MM.1S (cell line): ENCODE data around the gene CREB5.

ENCODE experiments used
- DNase-seq: peaks from one replicate; pipeline ENCODE4 v3.0.0-alpha.2; 2015
- H2AFZ ChIP-seq: fragments of 300-600 bp; sonication (generic); 2 replicates; pipeline ENCODE4 v1.6.0; 2016; ENCODE audit warnings: antibody characterized with exemption, low read length
- H3F3A ChIP-seq: fragments of 300-600 bp; sonication (generic); 2 replicates; pipeline ENCODE4 v1.6.1; 2016; ENCODE audit warnings: mild to moderate bottlenecking, antibody characterized with exemption, low read length, moderate library complexity, mixed read lengths; ENCODE audit not compliant: insufficient read depth
- H3K27ac ChIP-seq: fragments of 300-600 bp; sonication (generic); 2 replicates; pipeline ENCODE4 v1.5.1; 2016; ENCODE audit warnings: mild to moderate bottlenecking, low read length
- H3K27me3 ChIP-seq: fragments of 300-600 bp; sonication (generic); replicated peaks from 2 replicates; pipeline ENCODE4 v1.6.0; 2016; ENCODE audit warnings: low read length; ENCODE audit not compliant: insufficient read depth
- H3K36me3 ChIP-seq: fragments of 300-600 bp; sonication (generic); replicated peaks from 2 replicates; pipeline ENCODE4 v1.6.1; 2016; ENCODE audit warnings: mild to moderate bottlenecking, low read length, mixed read lengths; ENCODE audit not compliant: insufficient read depth
- H3K4me1 ChIP-seq: fragments of 300-600 bp; sonication (generic); 2 replicates; pipeline ENCODE4 v1.6.1; 2016; ENCODE audit warnings: low read length, mixed read lengths
- H3K4me2 ChIP-seq: fragments of 300-600 bp; sonication (generic); 2 replicates; pipeline ENCODE4 v1.6.0; 2016; ENCODE audit warnings: low read depth, low read length
- H3K4me3 ChIP-seq: fragments of 300-600 bp; sonication (generic); 2 replicates; pipeline ENCODE4 v1.5.1; 2016; ENCODE audit warnings: low read length, mixed read lengths
- H3K79me2 ChIP-seq: fragments of 300-600 bp; sonication (generic); 2 replicates; pipeline ENCODE4 v1.6.1; 2016; ENCODE audit warnings: mixed run types, low read length, mixed read lengths
- H3K9ac ChIP-seq: fragments of 300-600 bp; sonication (generic); 2 replicates; pipeline ENCODE4 v1.6.1; 2016; ENCODE audit warnings: low read length, mixed read lengths
- H3K9me2 ChIP-seq: fragments of 300-600 bp; sonication (generic); replicated peaks from 2 replicates; pipeline ENCODE4 v1.6.1; 2016; ENCODE audit warnings: mild to moderate bottlenecking, low read length, mixed read lengths; ENCODE audit not compliant: insufficient read depth
- H3K9me3 ChIP-seq: fragments of 300-600 bp; sonication (generic); replicated peaks from 2 replicates; pipeline ENCODE4 v1.6.1; 2016; ENCODE audit warnings: mild to moderate bottlenecking, low read length, mixed read lengths; ENCODE audit not compliant: insufficient read depth
- H4K20me1 ChIP-seq: fragments of 300-600 bp; sonication (generic); 2 replicates; pipeline ENCODE4 v1.6.1; 2016; ENCODE audit warnings: mild to moderate bottlenecking, low read length, moderate library complexity, mixed read lengths; ENCODE audit not compliant: insufficient read depth
- EZH2 ChIP-seq: fragments of 300-600 bp; sonication (generic); optimal IDR thresholded peaks from 2 replicates; pipeline ENCODE3; 2017; ENCODE audit warnings: low read depth, mild to moderate bottlenecking, antibody characterized with exemption, low read length, mixed read lengths
- EZH2phosphoT487 ChIP-seq: fragments of 300-600 bp; sonication (generic); IDR thresholded peaks from 2 replicates; pipeline ENCODE4 v1.6.1; 2018; ENCODE audit warnings: antibody characterized with exemption, low read length
- TF ChIP-seq, protein P1 (sequence below): fragments of 300-600 bp; sonication (generic); IDR thresholded peaks from 2 replicates; pipeline ENCODE4 v1.5.1; 2016; ENCODE audit warnings: antibody characterized with exemption, low read length, mixed read lengths

CREB5 gene

DNA sequence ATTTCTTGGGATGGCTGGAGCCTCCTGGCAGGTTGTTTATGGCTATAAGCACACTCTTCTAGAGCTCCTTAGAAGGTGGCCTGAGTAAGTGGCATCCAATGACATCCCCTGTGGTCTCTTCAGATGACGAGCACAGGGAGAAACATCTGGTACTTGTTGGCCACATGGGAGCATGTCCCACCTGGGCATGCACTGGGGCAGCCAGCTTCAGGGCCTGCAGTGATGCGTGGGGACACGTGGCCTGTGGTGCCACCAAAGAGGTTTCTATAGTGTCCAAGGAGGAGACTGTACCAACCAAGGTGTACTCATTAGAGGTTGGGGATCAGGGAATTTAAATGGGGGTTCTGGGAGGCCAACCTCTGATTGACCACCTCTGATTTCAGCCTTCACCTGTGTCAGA is 420.4 kb downstream of the CREB5 start:
- Histone ChIP-seq H3K27me3 (no peaks in the 10 kb centered on the region), H3K4me3 (no peak overlapping the region), H3K9me3 (no peaks in the 10 kb centered on the region), H3K79me2 (no peaks in the 10 kb centered on the region), H3K4me1 (peaks cover 10% of the 10 kb centered on the region), H3K36me3 (no peaks in the 10 kb centered on the region), H3K27ac (no peak overlapping the region), H2AFZ (no peak overlapping the region), H3K9me2 (no peaks in the 10 kb centered on the region), H3K4me2 (no peak overlapping the region), H3K9ac (no peak overlapping the region), H3F3A (no peaks in the 10 kb centered on the region), H4K20me1 (no peaks in the 10 kb centered on the region)
- no peak for DNase-seq
- TF ChIP-seq EZH2phosphoT487 (no peak), EZH2 (no peak)
- TF ChIP-seq, protein P1, sequence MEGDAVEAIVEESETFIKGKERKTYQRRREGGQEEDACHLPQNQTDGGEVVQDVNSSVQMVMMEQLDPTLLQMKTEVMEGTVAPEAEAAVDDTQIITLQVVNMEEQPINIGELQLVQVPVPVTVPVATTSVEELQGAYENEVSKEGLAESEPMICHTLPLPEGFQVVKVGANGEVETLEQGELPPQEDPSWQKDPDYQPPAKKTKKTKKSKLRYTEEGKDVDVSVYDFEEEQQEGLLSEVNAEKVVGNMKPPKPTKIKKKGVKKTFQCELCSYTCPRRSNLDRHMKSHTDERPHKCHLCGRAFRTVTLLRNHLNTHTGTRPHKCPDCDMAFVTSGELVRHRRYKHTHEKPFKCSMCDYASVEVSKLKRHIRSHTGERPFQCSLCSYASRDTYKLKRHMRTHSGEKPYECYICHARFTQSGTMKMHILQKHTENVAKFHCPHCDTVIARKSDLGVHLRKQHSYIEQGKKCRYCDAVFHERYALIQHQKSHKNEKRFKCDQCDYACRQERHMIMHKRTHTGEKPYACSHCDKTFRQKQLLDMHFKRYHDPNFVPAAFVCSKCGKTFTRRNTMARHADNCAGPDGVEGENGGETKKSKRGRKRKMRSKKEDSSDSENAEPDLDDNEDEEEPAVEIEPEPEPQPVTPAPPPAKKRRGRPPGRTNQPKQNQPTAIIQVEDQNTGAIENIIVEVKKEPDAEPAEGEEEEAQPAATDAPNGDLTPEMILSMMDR = no peak

DNA sequence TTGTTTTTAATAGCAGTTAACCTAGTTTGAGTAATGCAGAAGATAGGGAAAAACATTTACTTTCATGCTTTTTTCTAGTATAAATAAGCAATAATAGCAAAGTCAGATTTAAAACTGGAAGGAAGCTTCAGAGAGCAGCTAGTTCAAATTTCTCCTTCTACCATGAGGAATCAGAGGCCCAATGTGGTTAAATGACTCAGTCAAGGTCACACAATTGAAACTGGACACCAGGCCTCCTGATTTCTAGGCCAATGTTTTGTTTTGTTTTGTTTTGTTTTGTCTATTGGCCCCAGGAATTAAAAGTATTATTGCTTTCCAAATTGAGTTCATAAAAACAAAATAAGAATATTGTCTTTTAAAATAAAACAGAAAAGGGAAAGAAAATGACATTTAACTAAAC is 423.5 kb downstream of the CREB5 start:
- peak overlapping the region; percentile 21; the same call in 1 of the 2 replicates for H2AFZ ChIP-seq
- no peak overlapping the region for H3K4me3 ChIP-seq
- no peak overlapping the region for H3K4me2 ChIP-seq
- H3F3A ChIP-seq = no peaks in the 10 kb centered on the region
- no peaks in the 10 kb centered on the region for H3K9me2 ChIP-seq
- H3K27ac ChIP-seq = no peak overlapping the region
- peaks cover 10% of the 10 kb centered on the region for H3K4me1 ChIP-seq
- no peaks in the 10 kb centered on the region for H3K27me3 ChIP-seq
- H3K79me2 ChIP-seq = no peaks in the 10 kb centered on the region
- no peaks in the 10 kb centered on the region for H3K36me3 ChIP-seq
- no peaks in the 10 kb centered on the region for H3K9me3 ChIP-seq
- peak; percentile 17 for DNase-seq
- no peak overlapping the region for H3K9ac ChIP-seq
- no peaks in the 10 kb centered on the region for H4K20me1 ChIP-seq
- no peak for TF ChIP-seq EZH2phosphoT487
- TF ChIP-seq, protein P1 = no peak
- no peak for TF ChIP-seq EZH2

DNA sequence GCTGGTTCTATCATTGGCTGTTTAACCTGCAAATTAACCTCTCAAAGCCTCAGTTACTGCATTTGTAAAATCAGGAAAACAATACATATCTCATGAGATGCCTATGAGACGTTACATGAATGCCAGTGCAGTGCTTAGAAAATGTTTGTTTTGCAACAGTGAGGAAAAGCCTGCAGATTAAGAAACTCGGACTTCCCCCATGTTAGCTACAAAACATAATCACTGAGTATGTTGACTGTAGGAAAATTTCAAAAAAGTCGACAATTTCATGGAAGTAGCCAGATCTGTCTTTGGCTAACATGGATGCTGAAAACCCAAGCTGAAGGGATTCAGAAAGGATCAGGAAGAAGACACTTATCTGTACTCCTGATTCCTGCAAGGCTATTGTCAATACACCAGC is 424.4 kb downstream of the CREB5 start:
- TF ChIP-seq, protein P1 = no peak
- no peak for TF ChIP-seq EZH2phosphoT487
- TF ChIP-seq EZH2 = no peak
- no peak overlapping the region for H3K4me2 ChIP-seq
- no peaks in the 10 kb centered on the region for H4K20me1 ChIP-seq
- H3F3A ChIP-seq = no peaks in the 10 kb centered on the region
- no peak overlapping the region for H3K27ac ChIP-seq
- H3K79me2 ChIP-seq = no peaks in the 10 kb centered on the region
- H3K36me3 ChIP-seq = no peaks in the 10 kb centered on the region
- no peak overlapping the region for H3K4me3 ChIP-seq
- DNase-seq = no peak
- H2AFZ ChIP-seq = no peak overlapping the region
- H3K9me3 ChIP-seq = no peaks in the 10 kb centered on the region
- no peaks in the 10 kb centered on the region for H3K27me3 ChIP-seq
- H3K9me2 ChIP-seq = no peaks in the 10 kb centered on the region
- peaks cover 10% of the 10 kb centered on the region for H3K4me1 ChIP-seq
- no peak overlapping the region for H3K9ac ChIP-seq
